Activated CD4-positive, alpha-beta T cell treated with anti-CD3 and anti-CD28 coated beads, Interleukin-2, amount 10 ng/mL, durations not matched to agents 7 days and 5 days (primary cell): ENCODE data around the gene SCN1B. TPM values are rescaled to one million over a fixed set of nuclear protein-coding genes. Genes with fewer than 3 reads are reported as not detected.
"Not testable (repeated sequence)": the region's sequence is repeated elsewhere in the genome, so short reads cannot be mapped to it uniquely, and the experiment has no call there.

ENCODE experiments used
- CTCF ChIA-PET: fragments of 350-600 bp; sonication (Branson Sonifier 250); formaldehyde crosslinking; loops from one replicate; lab custom pipeline; 2021; ENCODE audit warnings: antibody characterized with exemption; lab: Charles Lee
- POLR2A ChIA-PET: fragments of 350-600 bp; sonication (Branson Sonifier 250); formaldehyde crosslinking; loops from one replicate; lab custom pipeline; 2021; ENCODE audit warnings: antibody characterized with exemption; lab: Charles Lee
- DNase-seq: peaks from one replicate; pipeline ENCODE4 v3.0.0-alpha.2; 2020
- H3K27ac Mint-ChIP-seq: one replicate; pipeline ENCODE4 v1.8.0; 2021; ENCODE audit warnings: mild to moderate bottlenecking, moderate library complexity, mixed read lengths
- H3K27me3 Mint-ChIP-seq: one replicate; pipeline ENCODE4 v1.8.0; 2021; ENCODE audit warnings: mixed read lengths
- H3K36me3 Mint-ChIP-seq: one replicate; pipeline ENCODE4 v1.8.0; 2021; ENCODE audit warnings: low read depth, mixed read lengths
- H3K4me1 Mint-ChIP-seq: one replicate; pipeline ENCODE4 v1.8.0; 2021; ENCODE audit warnings: mixed read lengths
- H3K4me3 Mint-ChIP-seq: one replicate; pipeline ENCODE4 v1.8.0; 2021; ENCODE audit warnings: mild to moderate bottlenecking, moderate library complexity, mixed read lengths
- H3K9me3 Mint-ChIP-seq: one replicate; pipeline ENCODE4 v1.8.0; 2021; ENCODE audit warnings: mixed read lengths
- total RNA-seq, 2 experiments: library from RNA; stranded (reverse); gene quantifications; one replicate each; pipeline ENCODE4 v1.2.3, GENCODE V29; 2021

The SCN1B gene
- total RNA-seq, 2 experiments from 2014 or later = 0.50 to 0.97 TPM

DNA sequence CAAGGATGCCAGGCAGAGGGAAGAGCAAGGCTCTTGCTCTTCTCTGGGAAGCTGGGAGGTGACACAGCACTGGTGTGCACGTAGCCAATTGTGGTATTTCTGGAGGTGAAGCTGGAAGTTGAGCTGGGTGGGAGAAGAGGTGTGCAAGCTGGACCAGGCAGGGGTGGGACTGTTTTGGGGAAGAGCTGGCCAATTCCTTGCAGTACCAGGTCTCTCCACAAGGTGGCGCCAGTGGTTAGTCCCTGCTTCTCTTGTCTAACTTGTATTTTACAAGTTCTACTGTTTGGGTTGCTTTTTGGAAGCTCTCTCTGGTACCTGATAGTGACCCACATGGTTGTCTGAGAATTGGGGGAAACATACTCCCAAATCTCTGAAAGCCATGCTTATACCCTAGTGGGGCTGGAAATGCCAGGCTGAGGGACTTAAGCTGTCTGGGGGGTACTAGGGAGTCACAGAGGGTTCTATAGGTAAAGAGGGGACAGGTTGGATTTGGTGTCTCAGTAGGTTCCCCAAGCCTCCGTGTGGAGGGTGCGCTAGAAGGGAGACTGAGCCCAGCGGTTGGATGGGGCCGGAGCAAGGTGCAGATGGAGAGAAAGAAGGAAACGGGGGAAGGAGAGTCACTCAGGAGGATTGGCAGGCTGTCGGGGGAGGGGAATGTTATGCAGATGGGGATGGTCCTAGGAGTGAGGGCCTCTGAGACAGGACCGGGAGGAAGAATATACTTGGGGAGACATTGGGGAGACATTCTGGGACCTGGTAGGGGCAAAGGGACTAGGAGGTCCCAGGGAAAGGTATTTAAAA, 14.2 kb downstream of the SCN1B start:
- H3K27ac Mint-ChIP-seq = no peak overlapping the region
- no peaks in the 10 kb centered on the region for H3K36me3 Mint-ChIP-seq
- ChIA-PET CTCF (interaction anchor here (0.7 to 1.9 kb wide), 13 partner anchors 11 to 240 kb away, joined by 3 to 11 read pairs (median 4); partner anchors contain the start of gene LGI4), POLR2A (no interaction called here)
- DNase-seq = peak; percentile 62
- peaks cover 6% of the 10 kb centered on the region for H3K27me3 Mint-ChIP-seq
- peaks cover 26% of the 10 kb centered on the region for H3K4me1 Mint-ChIP-seq
- H3K9me3 Mint-ChIP-seq = no peaks in the 10 kb centered on the region
- H3K4me3 Mint-ChIP-seq = no peak overlapping the region

DNA sequence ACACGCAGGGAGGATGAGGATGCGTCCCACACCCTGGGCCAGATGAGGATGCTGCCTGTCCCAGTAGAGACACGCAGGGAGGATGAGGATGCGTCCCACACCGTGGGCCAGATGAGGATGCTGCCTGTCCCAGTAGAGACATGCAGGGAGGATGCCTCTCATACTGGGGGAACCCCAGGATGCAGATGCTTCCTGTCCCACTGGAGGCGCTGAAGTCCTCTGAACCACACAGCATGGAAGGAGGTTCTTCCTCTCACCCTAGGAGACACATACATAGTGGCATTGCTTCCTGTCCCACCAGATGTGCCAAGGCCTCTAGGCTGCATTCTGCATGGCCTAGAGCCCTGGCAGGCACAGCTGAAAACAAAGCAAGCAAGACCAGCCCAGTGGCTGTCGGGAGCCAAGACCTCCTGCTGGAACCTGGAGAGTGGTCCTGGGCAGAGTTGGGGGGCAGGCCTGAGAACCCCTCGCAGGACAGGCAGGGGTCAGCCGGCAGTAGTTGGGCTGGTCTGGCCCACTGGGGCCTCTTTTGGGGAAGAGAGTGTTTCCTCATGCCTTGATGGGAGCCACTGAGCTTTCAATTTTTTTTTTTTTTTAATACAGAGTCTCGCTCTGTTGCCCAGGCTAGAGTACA, 15.5 kb downstream of the SCN1B start:
- ChIA-PET POLR2A (interaction anchor here (0.6 kb wide), 1 partner anchor 274 kb away, joined by 3 read pairs; no protein-coding TSS in a partner anchor), CTCF (interaction anchor here (1.0 to 1.3 kb wide), 2 partner anchors 18 to 21 kb away, joined by 3 to 4 read pairs; no protein-coding TSS in a partner anchor)
- Mint-ChIP-seq H3K27me3 (no peaks in the 10 kb centered on the region), H3K4me3 (no peak overlapping the region), H3K27ac (no peak overlapping the region), H3K4me1 (peaks cover 20% of the 10 kb centered on the region), H3K36me3 (no peaks in the 10 kb centered on the region), H3K9me3 (no peaks in the 10 kb centered on the region)
- DNase-seq = peak; percentile 57

DNA sequence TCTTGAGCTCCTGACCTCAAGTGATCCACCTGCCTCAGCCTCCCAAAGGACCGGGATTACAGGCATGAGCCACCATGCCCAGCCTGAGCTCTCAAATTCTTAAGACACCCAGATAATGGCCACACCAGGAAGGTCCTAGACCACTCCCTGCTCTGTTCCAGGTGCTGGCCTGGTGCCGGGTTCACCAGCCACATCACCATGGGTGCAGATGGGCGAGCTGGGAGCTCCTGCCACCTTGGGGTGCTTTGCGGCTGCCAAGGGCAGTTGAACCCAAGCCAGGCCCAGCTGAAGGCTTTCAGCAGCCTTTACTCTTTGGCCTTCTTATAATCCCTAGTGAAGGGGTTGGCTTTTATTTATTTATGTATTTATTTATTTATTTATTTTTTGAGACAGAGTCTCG, 16.2 kb downstream of the SCN1B start:
- ChIA-PET CTCF (interaction anchor here (1.0 to 1.3 kb wide), 2 partner anchors 17 to 20 kb away, joined by 3 to 4 read pairs; no protein-coding TSS in a partner anchor), POLR2A (interaction anchor here (0.6 kb wide), 1 partner anchor 274 kb away, joined by 3 read pairs; no protein-coding TSS in a partner anchor)
- DNase-seq = no peak
- H3K27ac Mint-ChIP-seq = no peak overlapping the region
- no peaks in the 10 kb centered on the region for H3K36me3 Mint-ChIP-seq
- H3K27me3 Mint-ChIP-seq = no peaks in the 10 kb centered on the region
- H3K4me1 Mint-ChIP-seq = peaks cover 15% of the 10 kb centered on the region
- H3K4me3 Mint-ChIP-seq = no peak overlapping the region
- no peaks in the 10 kb centered on the region for H3K9me3 Mint-ChIP-seq

DNA sequence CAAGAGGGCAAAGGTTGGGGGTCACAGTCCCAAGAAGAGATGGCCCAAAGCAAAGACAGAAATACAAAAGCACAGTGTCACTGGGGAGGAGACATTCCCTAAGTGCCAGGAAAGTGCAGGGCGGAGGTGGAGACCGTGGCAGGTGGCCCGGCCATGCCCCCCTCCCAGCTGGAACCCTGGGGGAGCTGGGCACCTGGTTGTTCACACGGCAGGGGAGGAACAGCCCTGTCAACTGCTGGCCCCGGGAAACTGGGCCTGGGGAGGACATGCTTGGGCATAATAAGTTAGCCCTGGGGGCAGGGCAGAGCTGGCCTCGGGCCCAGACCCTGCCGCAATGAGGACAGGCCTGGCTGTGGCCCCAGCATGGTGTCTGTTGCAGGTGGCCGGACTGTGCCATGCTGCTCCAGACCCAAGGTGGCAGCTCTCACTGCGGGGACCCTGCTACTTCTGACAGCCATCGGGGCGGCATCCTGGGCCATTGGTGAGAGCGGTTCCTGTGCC, 18.7 kb downstream of the SCN1B start:
- ChIA-PET CTCF (interaction anchor here (0.7 kb wide), 1 partner anchor 18 kb away, joined by 3 read pairs; no protein-coding TSS in a partner anchor), POLR2A (no interaction called here)
- Mint-ChIP-seq H3K9me3 (no peaks in the 10 kb centered on the region), H3K27me3 (no peaks in the 10 kb centered on the region), H3K4me3 (no peak overlapping the region), H3K27ac (no peak overlapping the region), H3K4me1 (peaks cover 15% of the 10 kb centered on the region), H3K36me3 (no peaks in the 10 kb centered on the region)
- DNase-seq = no peak

DNA sequence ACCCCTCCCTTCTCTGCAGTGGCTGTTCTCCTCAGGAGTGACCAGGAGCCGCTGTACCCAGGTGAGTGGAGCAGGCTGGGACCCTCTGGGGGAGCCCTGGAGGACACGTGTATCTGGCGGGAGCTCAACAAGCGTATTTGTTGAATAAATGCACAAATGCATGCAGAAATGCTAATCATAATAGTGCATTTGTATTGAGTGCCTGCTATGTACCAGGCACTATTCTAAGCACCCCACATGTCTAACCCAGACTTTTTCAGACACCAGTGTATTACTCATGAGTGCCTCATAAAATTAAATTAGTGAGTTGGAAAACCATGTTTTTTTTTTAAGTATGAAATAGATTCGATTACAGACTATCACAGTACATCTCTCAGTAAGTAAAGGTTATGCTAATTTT, 19.2 kb downstream of the SCN1B start:
- no peak for DNase-seq
- no peak overlapping the region for H3K27ac Mint-ChIP-seq
- no peak overlapping the region for H3K4me3 Mint-ChIP-seq
- no peaks in the 10 kb centered on the region for H3K9me3 Mint-ChIP-seq
- ChIA-PET POLR2A (no interaction called here), CTCF (interaction anchor here (0.6 kb wide), 1 partner anchor 645 kb away, joined by 3 read pairs; no protein-coding TSS in a partner anchor)
- H3K36me3 Mint-ChIP-seq = no peaks in the 10 kb centered on the region
- H3K4me1 Mint-ChIP-seq = peaks cover 15% of the 10 kb centered on the region
- H3K27me3 Mint-ChIP-seq = no peaks in the 10 kb centered on the region

DNA sequence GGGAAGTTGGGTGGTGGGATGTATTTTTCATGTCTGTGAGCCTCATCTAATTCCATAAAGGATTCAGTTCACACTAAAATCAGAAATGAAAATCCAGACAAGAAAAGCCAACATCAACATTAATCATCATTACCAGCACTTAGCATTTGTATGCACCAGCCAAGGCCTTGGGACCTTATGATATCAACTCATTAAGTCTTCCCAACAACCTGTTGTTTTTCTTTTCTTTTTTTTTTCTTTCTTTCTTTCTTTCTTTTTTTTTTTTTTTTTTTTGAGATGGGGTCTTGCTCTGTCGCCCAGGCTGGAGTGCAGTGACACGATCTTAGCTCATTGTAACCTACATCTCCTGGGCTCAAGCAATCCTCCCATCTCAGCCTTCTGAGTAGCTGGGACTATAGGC, 20.4 kb downstream of the SCN1B start:
- H3K27ac Mint-ChIP-seq, H3K4me1 Mint-ChIP-seq, H3K4me3 Mint-ChIP-seq, DNase-seq, H3K36me3 Mint-ChIP-seq, POLR2A ChIA-PET, H3K27me3 Mint-ChIP-seq, H3K9me3 Mint-ChIP-seq: not testable (repeated sequence)
- CTCF ChIA-PET = interaction anchor here (0.7 kb wide), 1 partner anchor 1378 kb away, joined by 3 read pairs; no protein-coding TSS in a partner anchor

DNA sequence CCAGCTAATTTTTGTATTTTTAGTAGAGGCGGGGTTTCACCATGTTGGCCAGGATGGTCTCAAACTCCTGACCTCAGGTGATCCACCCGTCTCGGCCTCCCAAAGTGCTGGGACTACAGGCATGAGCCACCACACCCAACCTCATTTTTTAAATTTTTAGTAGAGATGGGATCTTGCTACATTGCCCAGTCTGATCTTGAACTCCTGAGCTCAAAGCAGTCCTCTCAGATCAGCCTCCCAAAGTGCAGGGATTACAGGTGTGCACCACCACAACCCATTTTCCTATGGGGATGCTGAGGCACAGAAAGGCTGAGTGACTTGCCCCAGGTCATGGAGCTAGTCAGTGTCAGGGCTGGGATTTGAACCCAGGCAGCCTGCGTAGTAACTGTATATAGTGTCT, 21.0 kb downstream of the SCN1B start:
- H3K27ac Mint-ChIP-seq, H3K4me3 Mint-ChIP-seq, DNase-seq, H3K27me3 Mint-ChIP-seq, H3K36me3 Mint-ChIP-seq, POLR2A ChIA-PET, H3K9me3 Mint-ChIP-seq, H3K4me1 Mint-ChIP-seq: not testable (repeated sequence)
- CTCF ChIA-PET = interaction anchor here (0.6 to 0.7 kb wide), 2 partner anchors 113 to 1379 kb away, joined by 3 read pairs; no protein-coding TSS in a partner anchor

DNA sequence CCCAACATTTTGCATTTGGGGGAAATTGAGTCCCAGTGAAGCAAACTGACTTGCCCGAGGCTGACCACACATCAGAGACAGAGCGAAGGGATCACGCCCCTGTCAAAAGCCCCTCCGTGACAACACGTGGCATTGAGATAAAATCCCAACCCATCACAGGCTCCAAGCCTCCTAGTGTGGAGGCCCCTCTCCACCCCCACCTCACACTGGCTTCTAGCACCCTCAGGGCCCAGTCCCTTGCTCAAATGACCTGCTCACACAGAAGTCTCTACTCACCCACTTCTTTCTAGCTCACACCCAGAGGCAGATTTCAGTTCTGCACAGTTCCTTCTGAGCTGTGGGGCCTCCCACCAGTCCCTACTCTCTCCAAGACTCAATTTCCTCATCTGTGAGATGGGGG, 21.5 kb downstream of the SCN1B start:
- POLR2A ChIA-PET = no interaction called here

DNA sequence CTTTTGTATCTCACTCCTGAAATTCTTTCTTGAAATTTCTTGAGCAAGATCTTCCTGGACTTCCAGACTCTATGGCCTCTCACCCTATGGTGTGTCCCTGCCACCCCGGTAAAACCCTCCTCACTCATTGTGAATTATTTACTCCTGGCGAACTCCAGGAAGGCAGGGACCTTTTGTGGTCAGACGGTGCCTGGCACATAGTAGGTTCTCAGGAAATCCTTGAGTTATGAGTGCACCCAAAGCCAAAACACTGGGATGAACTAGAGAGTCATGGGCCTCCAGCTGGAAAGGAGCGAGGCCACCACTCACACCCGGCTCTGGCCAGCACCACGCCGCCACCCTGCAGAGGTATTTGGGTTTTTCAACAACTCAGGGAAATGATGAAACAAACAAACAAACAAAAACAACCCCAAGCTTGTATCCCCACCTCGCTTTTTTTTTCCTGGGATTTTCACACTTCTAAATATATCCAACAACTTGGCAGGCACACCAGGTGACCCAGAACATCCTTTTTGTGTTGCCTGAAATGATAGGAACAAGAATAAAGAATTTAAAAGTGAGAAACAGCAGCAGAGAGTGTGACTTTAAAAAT, 22.4 kb downstream of the SCN1B start:
- Mint-ChIP-seq H3K36me3 (no peaks in the 10 kb centered on the region), H3K27ac (peak overlapping the region; percentile 36), H3K9me3 (no peaks in the 10 kb centered on the region), H3K27me3 (peaks cover 5% of the 10 kb centered on the region), H3K4me3 (no peak overlapping the region), H3K4me1 (no peaks in the 10 kb centered on the region)
- ChIA-PET POLR2A (no interaction called here), CTCF (no interaction called here)
- DNase-seq = no peak

More for the DNA sequence above, 21.5 kb downstream of the SCN1B start:
- Mint-ChIP-seq H3K4me1 (no peaks in the 10 kb centered on the region), H3K27me3 (peaks cover 5% of the 10 kb centered on the region), H3K4me3 (no peak overlapping the region), H3K27ac (no peak overlapping the region), H3K9me3 (no peaks in the 10 kb centered on the region), H3K36me3 (no peaks in the 10 kb centered on the region)
- CTCF ChIA-PET = interaction anchor here (0.6 kb wide), 1 partner anchor 113 kb away, joined by 3 read pairs; no protein-coding TSS in a partner anchor
- DNase-seq = no peak

DNA sequence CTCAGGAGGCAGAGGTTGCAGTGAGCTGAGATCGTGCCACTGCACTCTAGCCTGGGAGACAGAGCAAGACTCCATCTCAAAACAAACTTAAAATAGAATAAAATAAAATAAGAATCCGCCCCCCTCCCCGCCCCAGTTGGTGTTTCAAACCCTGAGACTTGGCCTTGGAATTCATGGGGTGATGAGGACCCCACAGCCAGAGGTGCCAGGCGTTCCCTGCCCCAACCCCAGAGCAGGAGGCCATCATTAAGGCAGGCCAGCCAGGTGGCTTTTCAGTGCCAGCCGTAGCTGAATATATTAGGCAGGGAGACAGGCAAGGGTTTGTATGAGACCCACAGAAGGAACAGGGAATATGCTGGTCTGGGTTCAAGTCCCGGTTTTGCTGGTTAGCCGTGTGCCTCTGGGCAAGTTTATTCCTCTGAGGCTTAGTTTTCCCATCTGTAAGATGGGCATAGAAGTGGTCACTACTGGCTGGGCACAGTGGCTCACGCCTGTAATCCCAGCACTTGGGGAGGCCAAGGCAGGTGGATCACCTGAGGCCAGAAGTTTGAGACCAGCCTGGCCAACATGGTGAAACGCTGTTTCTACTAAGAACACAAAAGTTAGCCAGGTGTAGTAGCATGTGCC, 23.5 kb downstream of the SCN1B start:
- POLR2A ChIA-PET = no interaction called here
- Mint-ChIP-seq H3K9me3 (no peaks in the 10 kb centered on the region), H3K27me3 (peaks cover 5% of the 10 kb centered on the region), H3K27ac (no peak overlapping the region), H3K36me3 (no peaks in the 10 kb centered on the region), H3K4me1 (no peaks in the 10 kb centered on the region), H3K4me3 (no peak overlapping the region)
- DNase-seq = no peak
- CTCF ChIA-PET = no interaction called here

DNA sequence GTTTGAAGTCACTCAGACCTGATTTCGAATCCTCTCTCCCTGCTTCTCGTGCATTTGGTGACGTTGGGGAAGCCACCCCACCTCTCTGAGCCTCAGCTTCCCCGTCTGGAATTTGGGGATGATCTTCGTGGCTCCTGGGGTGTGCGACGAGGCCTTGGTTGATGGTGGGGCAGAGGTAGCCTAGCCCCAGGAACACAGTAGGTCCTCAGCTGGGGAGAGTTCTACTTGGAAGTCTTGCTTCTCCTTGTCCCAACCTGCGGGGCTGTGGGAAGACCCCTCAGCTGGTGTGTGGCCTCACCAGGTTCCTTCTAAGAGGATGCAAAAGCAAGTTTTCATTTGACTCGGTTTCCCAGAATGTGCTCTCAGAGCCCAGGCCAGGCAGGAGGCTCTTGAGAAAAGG, 24.4 kb downstream of the SCN1B start:
- Mint-ChIP-seq H3K4me1 (no peaks in the 10 kb centered on the region), H3K36me3 (no peaks in the 10 kb centered on the region), H3K27ac (no peak overlapping the region), H3K27me3 (peaks cover 5% of the 10 kb centered on the region), H3K9me3 (no peaks in the 10 kb centered on the region), H3K4me3 (no peak overlapping the region)
- ChIA-PET POLR2A (no interaction called here), CTCF (interaction anchor here (2.4 kb wide), 1 partner anchor 11 kb away, joined by 11 read pairs; no protein-coding TSS in a partner anchor)
- DNase-seq = no peak

DNA sequence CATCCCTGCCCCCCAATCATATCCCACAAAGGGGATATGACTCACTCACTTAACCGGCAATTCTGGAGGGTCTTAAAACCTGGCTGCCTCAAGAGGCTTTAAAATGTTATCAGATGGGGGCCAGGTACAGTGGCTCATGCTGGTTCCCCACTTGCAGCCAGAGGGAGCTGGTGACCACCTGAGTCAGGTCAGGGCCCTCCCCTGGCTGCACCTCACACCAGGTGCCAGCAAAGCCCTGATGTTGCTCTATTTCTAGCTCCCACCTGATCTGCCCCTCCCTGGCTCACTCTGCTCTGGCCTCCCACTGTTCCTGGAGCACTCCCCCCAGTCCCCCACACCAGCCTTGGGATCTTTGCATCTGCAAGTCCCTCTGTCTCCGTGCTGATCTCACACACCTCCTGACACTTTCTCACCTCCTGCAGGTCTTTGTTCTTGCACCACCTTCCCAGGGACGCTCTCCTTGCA, 25.5 kb downstream of the SCN1B start:
- CTCF ChIA-PET = interaction anchor here (2.4 kb wide), 1 partner anchor 12 kb away, joined by 11 read pairs; no protein-coding TSS in a partner anchor
- no peak for DNase-seq

More for the DNA sequence above, 25.5 kb downstream of the SCN1B start:
- no peaks in the 10 kb centered on the region for H3K4me1 Mint-ChIP-seq
- POLR2A ChIA-PET = no interaction called here
- H3K27me3 Mint-ChIP-seq = peaks cover 5% of the 10 kb centered on the region
- no peak overlapping the region for H3K4me3 Mint-ChIP-seq
- no peaks in the 10 kb centered on the region for H3K9me3 Mint-ChIP-seq
- no peak overlapping the region for H3K27ac Mint-ChIP-seq
- H3K36me3 Mint-ChIP-seq = no peaks in the 10 kb centered on the region
